Forelimb muscle (tissue), 1 donor: ENCODE results near the gene UBTF. TPM values are rescaled to one million over a fixed set of nuclear protein-coding genes. Genes with fewer than 3 reads are reported as not detected.

Experiments used
- DNase-seq: peaks from one replicate; pipeline ENCODE4 v3.0.0-alpha.2; 2013; ENCODE audit warnings: low read depth
- polyA plus RNA-seq: library from polyadenylated mRNA; unstranded; fragments of 120-200 nt; gene quantifications from one replicate; pipeline ENCODE4 v1.2.1, GENCODE V29; 2013; ENCODE audit not compliant: insufficient read length

Gene UBTF
- polyA plus RNA-seq, 1 donor, result 60.6 TPM

DNA sequence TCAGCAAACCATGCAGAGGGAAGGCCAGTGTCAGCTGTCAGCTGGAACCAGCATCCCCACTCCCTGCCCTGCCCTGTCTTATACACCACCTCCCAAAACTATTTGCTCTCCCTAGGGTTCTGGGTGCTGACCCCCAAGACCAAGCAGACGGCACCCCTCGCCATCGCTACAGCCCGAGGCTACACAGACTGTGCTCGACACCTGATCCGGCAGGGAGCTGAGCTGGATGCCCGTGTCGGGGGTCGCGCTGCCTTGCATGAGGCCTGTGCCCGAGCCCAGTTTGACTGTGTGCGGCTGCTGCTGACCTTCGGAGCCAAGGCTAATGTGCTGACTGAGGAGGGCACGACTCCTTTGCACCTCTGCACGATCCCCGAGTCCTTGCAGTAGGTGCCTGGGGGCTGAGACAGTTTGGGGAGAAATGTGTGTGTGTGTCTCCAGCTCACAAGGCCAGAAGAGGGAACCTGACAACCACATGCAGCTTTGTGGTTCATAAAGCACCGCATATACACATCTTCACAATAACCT is 47.5 kb downstream of the UBTF start:
- DNase-seq, result no peak

DNA sequence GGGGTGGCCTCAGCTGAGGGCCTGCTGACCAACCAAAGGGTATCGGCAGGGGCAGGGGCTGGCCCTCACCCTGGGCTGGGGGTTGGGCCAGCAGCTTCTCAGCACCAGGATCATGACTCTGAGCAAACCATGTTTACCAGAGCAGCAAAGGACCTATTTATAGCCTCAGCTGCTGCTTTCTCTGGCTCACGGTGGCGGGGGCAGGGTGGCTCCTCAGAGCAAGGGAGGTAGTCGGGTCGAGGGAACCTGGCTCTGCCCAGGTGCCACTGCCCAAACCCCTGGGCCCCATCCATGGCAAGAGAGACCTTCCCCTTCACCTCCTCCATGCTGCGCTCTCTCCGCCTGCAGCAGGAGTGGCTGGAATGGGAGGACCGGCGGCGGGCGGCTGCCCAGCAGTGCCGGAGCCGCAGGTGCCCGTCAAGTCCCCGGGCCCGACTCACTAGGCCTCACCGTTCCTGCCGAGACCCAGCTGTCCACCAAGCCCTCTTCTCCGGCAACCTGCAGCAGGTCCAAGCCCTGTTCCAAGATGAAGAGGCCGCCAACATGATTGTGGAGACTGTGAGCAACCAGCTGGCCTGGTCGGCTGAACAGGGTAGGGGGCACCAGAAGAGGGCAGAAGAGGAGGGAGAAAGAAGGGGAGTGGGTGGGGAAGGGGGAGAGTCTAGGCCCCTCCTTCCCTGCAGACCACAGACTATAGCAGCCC is 48.8 kb downstream of the UBTF start, which contains the start of gene ASB16:
TSS of gene ASB16 (plus strand) at position 206 of the 703 bp plus-strand sequence. CDS start at position 292, 86 bp downstream.
- no peak for DNase-seq

DNA sequence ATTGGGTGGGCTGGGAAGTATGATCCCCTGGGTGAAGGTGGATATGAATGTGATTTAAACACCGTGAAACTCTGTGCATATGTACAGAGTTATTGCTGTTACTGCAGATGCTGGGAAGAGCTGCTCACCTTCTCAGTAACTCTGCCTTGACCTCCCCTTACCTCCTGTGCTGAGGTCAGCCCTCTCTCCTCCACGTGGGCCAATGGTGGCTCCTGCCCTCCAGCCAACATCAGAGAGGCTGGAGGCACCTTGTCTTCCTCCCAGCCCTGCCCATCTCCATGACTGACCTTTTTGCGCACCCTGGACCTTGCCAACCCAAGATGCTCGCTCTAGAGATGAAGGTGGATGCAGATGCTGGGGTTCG is 49.4 kb downstream of the UBTF start:
- DNase-seq, result no peak

DNA sequence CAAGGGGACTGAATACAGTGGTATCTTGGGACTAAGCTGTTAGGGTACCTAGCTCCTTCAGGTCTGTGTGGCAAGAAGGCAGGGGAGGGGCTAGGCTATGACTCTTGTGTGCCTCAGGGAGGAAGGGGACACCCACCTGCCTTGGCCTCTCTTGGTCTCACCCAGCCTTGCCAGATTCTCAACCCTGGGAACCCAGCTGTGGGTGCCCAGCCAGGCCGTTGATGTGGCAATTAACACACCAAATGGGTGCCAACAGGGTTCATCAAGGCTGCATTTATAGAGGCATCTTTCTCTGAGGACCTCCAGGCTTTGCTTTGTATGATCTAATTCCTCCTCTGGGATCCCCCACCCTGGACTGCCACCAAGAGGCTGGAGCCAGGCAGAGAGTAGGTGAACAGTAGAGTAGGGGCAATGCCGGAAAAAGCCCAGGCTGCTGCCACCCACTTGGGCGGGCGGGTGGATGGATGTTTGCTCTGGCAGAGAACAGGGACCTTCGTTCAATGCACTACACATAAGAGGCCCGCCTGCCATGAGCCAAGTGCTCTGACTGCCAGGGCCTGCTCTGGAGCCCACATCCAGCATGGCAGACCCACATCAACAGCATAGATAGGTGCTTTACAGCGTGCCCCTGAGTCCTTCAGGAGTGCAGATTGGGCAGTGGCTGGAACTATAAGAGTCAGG is 52.2 kb downstream of the UBTF start:
- no peak for DNase-seq

DNA sequence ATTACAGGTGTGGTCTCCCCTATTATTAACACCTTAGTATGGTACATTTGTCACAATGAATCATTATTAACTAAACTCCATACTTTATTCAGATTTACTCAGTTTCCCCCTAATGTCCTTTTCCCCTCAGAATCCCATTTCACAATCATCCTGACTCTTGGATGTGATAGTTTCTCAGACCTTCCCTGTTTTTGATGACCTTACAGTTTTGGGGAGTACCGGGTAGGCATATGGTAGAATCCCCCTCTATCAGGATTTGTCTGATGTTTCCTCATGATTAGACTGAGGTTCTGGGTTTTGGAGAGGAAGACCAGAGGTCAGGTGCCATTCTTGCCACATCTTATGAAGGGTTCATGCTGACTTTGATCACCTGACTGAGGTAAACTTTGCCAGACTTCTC is 55.0 kb downstream of the UBTF start:
- DNase-seq, result no peak

DNA sequence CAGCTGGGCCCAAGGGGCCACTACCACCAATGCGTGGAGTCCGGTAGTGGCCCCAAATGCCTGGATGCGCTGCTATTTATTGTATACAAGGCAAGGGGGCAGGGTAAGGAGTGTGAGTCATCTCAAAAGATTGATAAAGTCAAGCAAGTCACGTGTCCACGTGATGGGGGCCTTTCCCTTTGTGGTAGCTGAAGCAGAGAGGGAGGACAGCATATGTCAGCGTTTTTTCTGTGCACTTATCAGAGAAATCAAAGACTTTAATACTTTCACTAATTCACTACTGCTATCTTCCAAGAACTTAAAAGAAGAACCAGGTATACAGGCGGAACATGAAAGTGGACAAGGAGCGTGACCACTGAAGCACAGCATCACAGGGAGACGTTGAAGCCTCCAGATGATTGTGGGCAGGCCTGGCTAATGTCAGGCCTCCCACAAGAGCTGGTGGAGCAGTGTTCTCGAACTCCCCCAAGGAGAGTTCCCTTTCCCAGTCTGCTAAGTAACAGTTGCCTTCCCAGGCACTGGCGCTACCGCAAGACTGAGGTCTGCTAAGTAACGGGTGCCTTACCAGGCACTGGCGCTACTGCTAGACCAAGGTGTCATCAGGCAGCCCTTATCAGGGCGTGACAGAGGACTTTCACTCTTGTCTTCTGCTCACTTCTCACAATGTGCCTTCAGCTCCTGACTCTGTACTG is 59.8 kb downstream of the UBTF start:
- DNase-seq, result no peak

DNA sequence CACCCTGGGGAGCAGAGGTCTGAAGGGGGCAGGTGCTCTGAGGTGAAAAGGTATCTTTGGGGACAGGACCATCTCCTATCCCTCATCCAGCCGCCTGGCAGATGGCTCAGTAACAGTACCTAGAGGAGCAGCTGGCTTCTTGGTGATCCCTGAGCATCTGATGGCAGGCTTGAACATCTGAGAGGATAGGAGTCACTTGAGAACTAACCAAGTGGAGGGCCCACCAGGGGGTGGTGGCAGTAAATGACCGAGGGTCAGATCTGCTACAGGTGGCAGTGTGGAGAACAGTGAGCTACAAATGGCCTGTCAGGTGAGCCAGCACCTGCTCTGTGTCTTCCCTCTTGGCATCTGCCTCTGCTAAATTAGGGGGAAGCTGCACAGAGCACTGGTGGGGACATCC is 64.0 kb downstream of the UBTF start:
- no peak for DNase-seq

Other genes with a start within 250 kb of the UBTF start
- 0.48 TPM for gene NAGS, start 215.1 kb downstream of the UBTF start, polyA plus RNA-seq
- gene TMEM101, start 204.7 kb downstream of the UBTF start, polyA plus RNA-seq, result 32.6 TPM
- 26.7 TPM for gene LSM12, start 153.0 kb downstream of the UBTF start, polyA plus RNA-seq
- 35.0 TPM for gene G6PC3, start 148.9 kb downstream of the UBTF start, polyA plus RNA-seq
- gene HDAC5, start 96.0 kb downstream of the UBTF start, polyA plus RNA-seq, result 60.7 TPM
- gene HROB, start 77.7 kb downstream of the UBTF start, polyA plus RNA-seq, result 2.4 TPM
- gene ASB16, start 49.0 kb downstream of the UBTF start, polyA plus RNA-seq, result 18.2 TPM
- gene TMUB2, start 32.7 kb downstream of the UBTF start, polyA plus RNA-seq, result 53.3 TPM
- gene ATXN7L3, start 19.8 kb downstream of the UBTF start, polyA plus RNA-seq, result 54.2 TPM
- 11.3 TPM for gene SLC4A1, start 48.5 kb upstream of the UBTF start, polyA plus RNA-seq
- 2.0 TPM for gene RUNDC3A, start 88.9 kb upstream of the UBTF start, polyA plus RNA-seq
- gene SLC25A39, start 105.1 kb upstream of the UBTF start, polyA plus RNA-seq, result 54.3 TPM
- gene GRN, start 125.6 kb upstream of the UBTF start, polyA plus RNA-seq, result 218 TPM
- 105 TPM for gene FAM171A2, start 144.2 kb upstream of the UBTF start, polyA plus RNA-seq
- gene ITGA2B, start 170.0 kb upstream of the UBTF start, polyA plus RNA-seq, result 2.9 TPM